Body of pancreas (tissue), 4 donors: ENCODE data around the gene GCLC.

Experiments used
- POLR2A ChIP-seq, 3 donors: fragments of 450-650 bp; IDR thresholded peaks; one replicate each; pipeline ENCODE4 v1.6.1; 2016; ENCODE audit warnings: antibody characterized with exemption in 3 of 3, mild to moderate bottlenecking in 2 of 3
- TF ChIP-seq, protein P1 (sequence below), 7 experiments: fragments of 450-650 bp in 4 of 7; fragments of 200-600 bp in 3 of 7; sonication (generic) in 3 of 7; IDR thresholded peaks; one replicate each; pipeline ENCODE4 v1.5.1; 2016 to 2019; ENCODE audit warnings: antibody characterized with exemption in 7 of 7

DNA sequence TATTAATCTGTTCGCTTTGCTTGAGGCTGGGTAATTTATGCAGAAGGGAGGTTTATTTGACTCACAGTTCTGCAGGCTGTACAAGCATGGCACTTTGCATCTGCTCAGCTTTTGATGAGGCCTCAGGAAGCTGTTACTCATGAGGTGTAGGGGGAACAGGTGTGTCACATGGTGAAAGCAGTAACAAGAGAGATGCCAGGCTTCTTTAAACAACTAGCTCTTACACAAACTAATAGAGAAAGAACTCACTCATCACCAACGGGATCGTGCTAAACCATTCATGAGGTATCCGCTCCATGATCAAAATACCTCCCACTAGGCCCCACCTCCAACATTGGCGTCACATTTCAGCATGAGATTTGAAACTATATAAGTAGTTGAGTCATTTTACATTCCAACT, 34.4 kb upstream of the GCLC start:
- TF ChIP-seq, protein P1, sequence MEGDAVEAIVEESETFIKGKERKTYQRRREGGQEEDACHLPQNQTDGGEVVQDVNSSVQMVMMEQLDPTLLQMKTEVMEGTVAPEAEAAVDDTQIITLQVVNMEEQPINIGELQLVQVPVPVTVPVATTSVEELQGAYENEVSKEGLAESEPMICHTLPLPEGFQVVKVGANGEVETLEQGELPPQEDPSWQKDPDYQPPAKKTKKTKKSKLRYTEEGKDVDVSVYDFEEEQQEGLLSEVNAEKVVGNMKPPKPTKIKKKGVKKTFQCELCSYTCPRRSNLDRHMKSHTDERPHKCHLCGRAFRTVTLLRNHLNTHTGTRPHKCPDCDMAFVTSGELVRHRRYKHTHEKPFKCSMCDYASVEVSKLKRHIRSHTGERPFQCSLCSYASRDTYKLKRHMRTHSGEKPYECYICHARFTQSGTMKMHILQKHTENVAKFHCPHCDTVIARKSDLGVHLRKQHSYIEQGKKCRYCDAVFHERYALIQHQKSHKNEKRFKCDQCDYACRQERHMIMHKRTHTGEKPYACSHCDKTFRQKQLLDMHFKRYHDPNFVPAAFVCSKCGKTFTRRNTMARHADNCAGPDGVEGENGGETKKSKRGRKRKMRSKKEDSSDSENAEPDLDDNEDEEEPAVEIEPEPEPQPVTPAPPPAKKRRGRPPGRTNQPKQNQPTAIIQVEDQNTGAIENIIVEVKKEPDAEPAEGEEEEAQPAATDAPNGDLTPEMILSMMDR (IDR thresholded peaks at IDR 0.05): no peak
- TF ChIP-seq POLR2A (IDR thresholded peaks at IDR 0.05): no peak
